MM.1S (cell line): ENCODE results near the gene CRYBA2.

Source experiments
- CTCF ChIP-seq: fragments of 300-600 bp; sonication (generic); IDR thresholded peaks from 2 replicates; pipeline ENCODE4 v1.5.1; 2016; ENCODE audit warnings: antibody characterized with exemption, low read length, mixed read lengths
- EZH2 ChIP-seq: fragments of 300-600 bp; sonication (generic); optimal IDR thresholded peaks from 2 replicates; pipeline ENCODE3; 2017; ENCODE audit warnings: low read depth, mild to moderate bottlenecking, antibody characterized with exemption, low read length, mixed read lengths
- EZH2phosphoT487 ChIP-seq: fragments of 300-600 bp; sonication (generic); IDR thresholded peaks from 2 replicates; pipeline ENCODE4 v1.6.1; 2018; ENCODE audit warnings: antibody characterized with exemption, low read length

GRCh38 chr2:219016721-219017120 is 23.5 kb upstream of the CRYBA2 start:
- no peak for TF ChIP-seq CTCF
- no peak for TF ChIP-seq EZH2
- no peak for TF ChIP-seq EZH2phosphoT487
